Activated CD8-positive, alpha-beta memory T cell treated with anti-CD3 and anti-CD28 coated beads, Interleukin-2, amount 50 U/mL, for 1 hour (primary cell): Measurements from ENCODE around the gene PRICKLE2.
"Not testable (repeated sequence)": the region's sequence is repeated elsewhere in the genome, so short reads cannot be mapped to it uniquely, and the experiment has no call there.

Source experiments
- DNase-seq: peaks from one replicate; pipeline ENCODE4 v3.0.0-alpha.2; 2020; ENCODE audit errors: extremely low read depth

Gene PRICKLE2

GRCh38 chr3:64102147-64102546 is 123.1 kb downstream of the PRICKLE2 start:
- no peak for DNase-seq

GRCh38 chr3:64099316-64099715 is 126.0 kb downstream of the PRICKLE2 start:
- no peak for DNase-seq

- no peak for DNase-seq
Measured at GRCh38 chr3:64098670-64099069, 126.6 kb downstream of the PRICKLE2 start.

DNA sequence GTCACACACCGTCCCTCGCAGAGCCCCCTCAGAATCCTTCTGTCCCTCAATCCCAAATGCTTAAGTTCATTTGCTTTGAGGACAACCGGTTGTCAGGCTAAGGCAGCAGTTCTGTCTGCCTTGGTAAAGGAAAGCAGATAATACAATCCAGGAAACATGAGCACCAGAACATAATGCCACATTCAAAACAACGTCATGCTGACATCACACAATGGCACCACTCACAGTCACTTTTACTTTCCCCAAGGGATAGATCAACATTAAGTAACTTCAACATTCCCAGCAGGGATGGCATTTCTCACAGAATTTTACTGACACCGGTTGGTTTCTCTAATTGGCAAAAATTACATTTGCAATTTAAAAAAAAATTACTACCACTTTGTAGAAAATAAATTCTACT is 127.3 kb downstream of the PRICKLE2 start:
- no peak for DNase-seq

DNA sequence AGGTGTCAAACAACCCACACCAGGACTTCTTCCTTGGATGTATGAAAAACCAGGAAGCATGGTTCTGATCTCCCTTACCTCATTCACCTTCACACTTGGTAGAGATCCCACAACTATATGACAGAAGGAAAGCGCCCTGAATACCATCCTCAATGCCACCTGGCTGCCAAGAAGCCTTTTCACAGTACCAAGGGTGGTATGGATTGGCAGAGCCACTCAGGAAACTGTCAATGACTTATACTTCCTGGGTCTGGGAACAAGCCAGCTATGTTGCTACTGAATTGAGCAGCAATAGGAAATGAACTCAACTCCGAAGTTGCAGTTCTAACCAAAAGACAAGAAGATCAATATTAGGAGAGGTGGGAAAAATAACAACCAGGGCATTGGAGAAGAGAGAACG is 129.5 kb downstream of the PRICKLE2 start:
- DNase-seq: no peak

GRCh38 chr3:64094713-64095079 is 130.6 kb downstream of the PRICKLE2 start:
- no peak for DNase-seq

DNA sequence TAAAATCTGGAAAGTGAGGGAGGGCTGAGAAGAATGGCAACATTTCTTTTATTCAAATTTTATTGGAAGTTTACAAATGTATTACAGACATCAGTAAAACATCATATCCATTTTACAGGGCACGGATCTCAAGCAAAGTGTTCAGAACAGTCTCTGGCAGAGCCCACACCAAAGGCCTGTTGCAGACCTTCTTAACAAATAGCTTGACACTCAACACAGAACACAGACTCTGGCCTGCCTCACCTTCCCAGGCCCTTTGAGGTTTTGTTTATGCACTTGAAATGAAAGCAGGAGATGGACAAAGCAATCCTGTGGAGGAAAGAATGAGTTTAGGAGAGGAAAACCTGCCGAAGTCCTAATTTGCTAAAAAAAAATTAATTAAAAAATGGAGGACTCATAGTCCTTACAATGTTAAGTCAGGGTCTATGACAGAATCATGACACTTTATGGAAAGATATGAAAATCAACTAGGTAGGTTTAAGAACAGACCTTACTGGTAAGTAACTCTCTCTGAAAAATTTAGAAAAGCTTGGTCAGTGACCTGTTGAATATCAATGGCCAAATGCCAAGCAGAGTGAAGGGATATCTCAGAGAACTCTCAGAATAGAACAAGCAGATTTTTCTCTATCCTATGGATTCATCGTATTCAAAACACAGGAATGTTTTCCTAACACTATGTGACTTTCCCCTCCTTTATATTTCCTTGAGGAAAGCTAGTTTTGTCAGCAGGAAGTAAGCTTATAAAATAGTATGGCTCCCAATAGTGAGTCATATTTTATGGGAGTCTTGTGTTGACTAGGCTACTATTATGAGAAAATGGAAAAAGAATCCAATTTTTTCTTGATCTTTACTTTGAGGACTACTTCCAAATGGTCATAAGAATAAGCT is 131.2 kb downstream of the PRICKLE2 start:
- no peak for DNase-seq

GRCh38 chr3:64093211-64093610 is 132.1 kb downstream of the PRICKLE2 start:
- no peak for DNase-seq

GRCh38 chr3:64091501-64091900 is 133.8 kb downstream of the PRICKLE2 start:
- DNase-seq: no peak

DNA sequence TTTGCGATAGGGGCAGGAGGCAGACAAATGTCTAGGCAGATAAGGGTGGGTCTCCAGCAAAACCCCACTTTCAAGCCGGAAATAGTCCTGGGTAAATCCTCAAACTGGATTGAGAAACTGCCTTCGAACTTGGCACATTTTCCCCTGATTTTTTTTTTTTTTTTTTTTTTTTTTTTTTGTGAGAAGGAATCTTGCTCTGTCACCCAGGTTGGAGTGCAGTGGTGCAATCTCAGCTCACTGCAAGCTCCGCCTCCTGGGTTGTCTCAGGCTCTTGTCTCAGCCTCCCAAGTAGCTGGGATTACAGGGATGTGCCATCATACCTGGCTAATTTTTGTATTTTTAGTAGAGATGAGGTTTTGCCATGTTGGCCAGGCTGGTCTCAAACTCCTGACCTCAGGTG is 135.9 kb downstream of the PRICKLE2 start:
- DNase-seq: not testable (repeated sequence)

DNA sequence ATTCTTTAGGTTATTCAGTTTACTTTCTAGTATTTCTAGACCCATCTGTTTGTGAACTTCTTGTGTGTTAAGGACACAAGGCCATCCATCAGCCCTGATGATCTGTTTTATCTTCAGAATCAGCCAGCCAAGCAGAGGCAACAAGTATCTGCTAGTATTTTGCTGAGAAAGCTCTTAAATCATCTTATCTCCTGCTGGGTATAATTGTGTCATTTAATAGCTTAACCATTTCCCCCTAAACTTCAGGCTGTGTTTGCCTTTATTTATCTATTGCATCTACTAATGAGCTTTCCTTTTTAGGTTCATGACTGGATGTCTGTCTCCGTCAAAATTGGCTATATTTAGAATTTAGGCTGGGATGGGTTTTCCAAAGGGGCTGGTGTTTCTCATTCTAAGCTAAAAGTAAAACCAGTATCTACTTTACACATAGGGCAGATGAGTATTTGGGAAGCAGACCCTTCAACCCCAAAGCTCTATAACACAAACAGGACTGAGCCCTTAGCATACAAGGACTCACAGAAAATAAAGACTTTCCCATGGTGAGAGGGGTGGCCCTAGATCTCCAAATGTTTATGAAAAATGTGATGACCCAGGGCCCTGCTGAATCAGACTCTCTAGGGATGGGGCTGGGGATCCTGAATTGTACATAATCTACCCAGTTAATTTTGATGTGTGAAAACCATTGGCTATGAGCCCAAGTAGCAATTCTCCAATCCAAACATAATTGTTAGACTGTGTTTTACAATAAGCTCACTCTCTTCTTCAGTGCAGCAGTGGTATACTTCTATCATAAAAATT is 136.7 kb downstream of the PRICKLE2 start:
- no peak for DNase-seq

DNA sequence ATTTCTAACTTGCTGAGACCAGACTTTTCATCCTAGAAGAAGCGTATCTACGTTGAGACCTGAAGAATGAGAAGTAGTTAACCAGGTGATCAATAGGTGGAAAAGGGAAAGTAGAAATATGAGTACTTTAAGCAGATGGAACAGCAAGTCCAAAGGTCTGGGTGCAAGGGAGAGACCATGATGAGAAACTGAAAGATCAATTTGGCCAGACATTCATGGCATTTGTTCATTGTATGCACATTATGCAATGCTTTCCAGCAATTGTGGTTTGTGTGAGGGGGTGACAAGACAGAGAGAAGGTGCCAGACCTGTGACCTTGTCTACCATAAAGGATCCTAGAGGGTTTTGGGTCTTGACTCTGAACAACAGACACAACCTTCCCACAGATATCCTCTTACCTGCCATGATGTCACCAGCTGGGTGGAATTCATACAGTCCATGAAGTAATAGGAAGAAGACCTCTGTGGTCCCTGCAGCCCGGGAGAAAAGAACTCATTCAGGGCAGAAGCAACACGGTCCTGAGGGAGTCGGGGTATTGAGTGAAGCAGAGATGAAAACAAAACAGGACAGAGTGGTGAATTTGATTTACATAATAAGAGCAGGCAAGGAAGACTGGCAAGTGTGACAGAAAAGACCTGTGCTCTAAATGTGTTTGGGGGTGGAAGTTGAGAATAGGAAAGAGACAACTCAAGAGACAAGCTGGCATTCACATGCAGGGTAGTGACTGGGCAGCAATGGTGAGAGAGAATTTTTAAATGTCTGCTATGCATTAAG is 138.6 kb downstream of the PRICKLE2 start:
- no peak for DNase-seq

DNA sequence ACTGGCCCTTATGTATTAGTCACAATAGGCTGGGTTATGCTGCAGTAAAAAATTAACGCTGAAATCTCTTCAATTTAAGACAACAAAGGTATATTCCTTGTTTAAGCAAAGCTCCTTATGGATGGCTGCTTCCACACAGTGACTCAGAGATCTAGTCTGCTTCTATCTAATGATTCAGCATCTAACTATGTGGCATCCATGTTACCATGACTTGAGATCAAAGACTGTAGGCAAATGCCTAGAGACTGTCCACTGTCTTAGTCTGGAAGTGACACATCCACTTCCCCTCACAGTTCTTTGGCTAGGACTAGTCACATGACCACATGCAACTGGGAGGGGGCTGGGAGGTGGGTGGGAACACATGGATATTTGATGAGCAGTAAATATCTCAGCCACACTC is 140.6 kb downstream of the PRICKLE2 start:
- no peak for DNase-seq

DNA sequence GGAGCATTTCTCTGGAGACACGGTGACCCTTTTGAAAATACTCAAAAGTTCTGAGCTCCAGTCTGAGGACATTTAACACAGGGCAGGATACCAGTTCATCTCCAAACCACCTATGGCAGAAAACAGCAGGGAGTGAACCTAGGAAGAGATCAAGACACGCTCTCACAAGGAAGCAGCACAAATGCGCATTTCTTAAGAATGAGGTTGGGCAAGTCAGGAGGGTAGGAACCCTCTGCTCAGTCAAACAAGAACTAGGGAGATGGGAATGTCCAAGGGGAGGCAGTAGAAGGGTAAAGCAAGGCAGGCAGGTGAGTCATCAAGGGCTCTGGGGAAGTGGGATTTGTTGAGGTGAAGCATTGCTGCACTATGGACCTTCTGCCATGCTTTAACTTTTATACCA is 141.7 kb downstream of the PRICKLE2 start:
- no peak for DNase-seq

DNA sequence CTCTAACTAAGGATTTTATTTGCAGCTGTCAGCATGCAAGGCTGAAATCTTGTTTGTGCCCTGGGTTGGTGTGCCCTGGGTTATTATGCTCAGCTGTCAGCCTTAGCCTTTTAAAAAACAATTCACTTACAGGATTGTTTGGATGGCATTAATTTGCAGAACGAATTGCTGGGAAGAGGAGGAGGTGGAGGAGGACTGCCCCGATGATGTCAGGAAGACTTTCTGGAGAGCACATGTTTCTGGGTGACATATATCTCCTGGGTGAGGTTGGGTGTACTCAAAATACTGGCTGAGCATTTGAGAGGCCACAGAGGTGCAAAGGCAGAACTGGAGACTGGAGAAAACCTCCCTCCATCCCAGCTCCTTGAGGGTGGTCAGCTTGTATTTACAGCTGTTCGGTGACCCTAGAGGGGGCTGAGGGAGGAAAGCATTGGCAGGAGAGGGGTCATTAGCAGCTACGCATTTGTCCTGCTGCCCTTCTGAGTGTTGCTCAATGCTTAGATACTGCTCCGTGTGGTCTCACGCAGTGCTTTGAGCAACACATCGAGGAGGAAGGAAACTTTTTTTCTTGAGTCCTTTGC is 142.2 kb downstream of the PRICKLE2 start:
- no peak for DNase-seq

DNA sequence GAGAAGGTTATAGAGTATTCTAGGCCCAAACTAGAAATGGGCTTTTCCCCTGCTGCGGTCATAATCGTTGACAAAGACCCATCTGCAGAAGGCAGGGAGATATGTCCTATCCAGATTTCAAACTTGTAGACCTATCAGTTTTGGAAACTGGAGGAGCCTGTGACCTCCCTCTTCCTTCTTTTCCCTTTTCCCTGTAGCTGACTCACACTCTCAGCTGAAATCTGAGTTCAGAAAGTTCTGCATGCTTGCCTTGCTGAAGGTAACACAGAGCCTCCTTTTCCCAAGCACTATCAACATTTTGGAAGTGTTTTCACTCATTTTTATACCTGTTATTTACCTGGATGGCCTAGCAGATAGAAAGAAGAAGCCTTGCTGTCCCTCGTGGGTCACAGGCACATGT is 142.9 kb downstream of the PRICKLE2 start:
- DNase-seq: no peak

DNA sequence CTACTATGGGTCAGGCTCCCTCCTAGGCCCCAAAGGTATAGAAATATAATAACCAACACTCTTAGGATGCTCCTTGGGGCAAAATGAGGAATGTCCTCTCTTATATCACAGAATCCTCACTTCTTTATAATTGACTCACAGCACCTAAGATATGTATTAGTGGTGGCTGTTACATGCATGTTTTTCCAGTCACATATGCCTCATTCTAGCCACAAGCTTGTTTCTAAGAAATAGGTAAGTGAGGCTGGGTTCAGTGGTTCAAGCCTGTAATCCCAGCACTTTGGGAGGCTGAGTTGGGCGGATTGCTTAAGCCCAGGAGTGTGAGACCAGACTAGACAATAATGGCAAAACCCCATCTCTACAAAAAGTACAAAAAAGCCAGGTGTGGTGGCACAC is 144.0 kb downstream of the PRICKLE2 start:
- DNase-seq: no peak

- DNase-seq: no peak
Measured at GRCh38 chr3:64080616-64081234, 144.5 kb downstream of the PRICKLE2 start.

DNA sequence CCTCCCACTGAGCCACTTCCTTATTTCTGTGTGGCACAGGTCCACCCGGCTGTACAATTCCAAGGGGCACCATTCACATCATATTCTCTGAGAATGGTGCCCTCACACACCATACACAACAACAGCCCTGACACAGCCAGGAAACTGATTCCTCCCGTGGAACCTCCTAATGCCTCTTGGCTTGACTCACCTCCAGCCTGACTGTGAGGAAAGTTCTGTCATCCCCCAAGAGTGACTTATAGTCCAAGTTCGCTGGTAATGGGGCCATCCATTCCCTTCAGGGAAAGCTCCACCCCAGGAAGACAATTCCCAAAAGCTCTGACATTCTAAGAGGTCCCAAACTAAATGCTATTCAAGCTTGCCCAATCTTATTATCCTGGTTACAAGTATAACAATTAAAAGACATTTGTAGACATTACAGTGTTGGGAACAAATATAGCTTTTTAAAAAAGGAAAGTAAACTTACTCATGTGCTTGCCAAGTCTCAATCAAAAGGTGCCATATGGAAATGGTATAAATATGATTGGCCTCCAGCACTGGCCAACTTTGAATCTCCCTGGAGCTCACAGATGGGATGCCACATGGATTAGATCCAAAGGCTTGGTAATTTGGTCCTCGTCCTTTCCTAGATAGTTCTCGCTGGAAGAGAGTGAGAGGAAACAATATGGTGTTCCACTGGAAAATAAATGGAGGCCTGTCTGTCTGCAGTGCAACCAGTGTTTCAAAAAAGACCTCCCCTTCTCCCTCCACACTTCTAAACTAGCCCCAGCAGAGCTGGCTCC is 145.7 kb downstream of the PRICKLE2 start:
- DNase-seq: no peak

DNA sequence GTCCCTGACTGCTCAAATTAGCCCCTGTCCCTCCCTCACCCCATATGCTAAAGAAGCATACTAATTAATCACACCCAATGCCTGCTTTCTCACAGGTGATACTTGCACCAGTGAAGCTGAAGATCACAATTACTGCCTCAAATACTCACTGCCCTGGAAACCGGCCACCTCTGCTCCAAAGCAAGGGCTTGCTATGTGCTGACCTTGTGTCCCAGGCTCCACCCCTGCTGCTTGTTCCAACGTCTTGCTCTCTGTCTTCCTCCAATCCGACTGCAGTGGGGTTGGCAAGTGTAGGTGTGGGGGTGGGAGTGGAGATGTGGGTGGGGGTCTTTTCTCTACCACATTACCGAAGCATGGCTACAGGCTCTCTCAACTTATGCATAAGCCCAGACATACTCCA is 146.3 kb downstream of the PRICKLE2 start:
- DNase-seq: no peak
